ENCODE measurements around the gene PRPS1. TPM values are rescaled to one million over a fixed set of nuclear protein-coding genes. Genes with fewer than 3 reads are reported as not detected.

The PRPS1 gene
- total RNA-seq, 1 donor from 2014 or later: 19.9 TPM

DNA sequence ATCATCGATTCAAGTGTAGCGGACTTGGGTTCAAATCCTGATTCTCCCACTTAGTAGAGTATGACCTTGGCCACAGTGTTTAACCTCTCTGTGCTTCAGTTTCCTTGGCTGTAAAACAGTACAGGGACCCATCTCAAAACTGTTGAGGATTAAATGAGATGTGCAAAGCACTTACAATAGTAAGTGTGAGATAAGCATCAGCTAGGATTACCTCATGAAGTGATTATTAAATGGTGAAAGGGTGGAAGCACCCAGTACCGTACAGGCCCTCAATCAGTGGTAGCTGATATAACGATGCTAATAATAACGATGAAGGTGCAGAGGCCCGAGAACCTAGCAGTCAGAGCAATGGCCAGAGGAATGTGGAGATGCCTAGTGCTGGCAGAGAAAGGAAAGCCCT lies 45.1 kb downstream of the PRPS1 start:
- intact Hi-C loops (cut with DNase I): loop anchor here (5.0 kb wide), 1 partner anchor 104 kb away; the partner anchor contains the start of genes NCBP2L and TSC22D3
- Histone ChIP-seq H3K27ac (peak overlapping the region; percentile 88), H3K9me3 (no peaks in the 10 kb centered on the region), H3K36me3 (no peaks in the 10 kb centered on the region), H3K4me3 (no peak overlapping the region), H3K4me1 (peaks cover 28% of the 10 kb centered on the region), H3K27me3 (no peaks in the 10 kb centered on the region)
- DNase-seq (ENCODE audit: extremely low spot score in 2 of 2): no peak
- TF ChIP-seq POLR2AphosphoS5 (IDR thresholded peaks at IDR 0.05; ENCODE audit: insufficient read depth in 1 of 2, low read depth in 1 of 2) (no peak), POLR2A (IDR thresholded peaks at IDR 0.05) (no peak)
- TF ChIP-seq, protein P1, sequence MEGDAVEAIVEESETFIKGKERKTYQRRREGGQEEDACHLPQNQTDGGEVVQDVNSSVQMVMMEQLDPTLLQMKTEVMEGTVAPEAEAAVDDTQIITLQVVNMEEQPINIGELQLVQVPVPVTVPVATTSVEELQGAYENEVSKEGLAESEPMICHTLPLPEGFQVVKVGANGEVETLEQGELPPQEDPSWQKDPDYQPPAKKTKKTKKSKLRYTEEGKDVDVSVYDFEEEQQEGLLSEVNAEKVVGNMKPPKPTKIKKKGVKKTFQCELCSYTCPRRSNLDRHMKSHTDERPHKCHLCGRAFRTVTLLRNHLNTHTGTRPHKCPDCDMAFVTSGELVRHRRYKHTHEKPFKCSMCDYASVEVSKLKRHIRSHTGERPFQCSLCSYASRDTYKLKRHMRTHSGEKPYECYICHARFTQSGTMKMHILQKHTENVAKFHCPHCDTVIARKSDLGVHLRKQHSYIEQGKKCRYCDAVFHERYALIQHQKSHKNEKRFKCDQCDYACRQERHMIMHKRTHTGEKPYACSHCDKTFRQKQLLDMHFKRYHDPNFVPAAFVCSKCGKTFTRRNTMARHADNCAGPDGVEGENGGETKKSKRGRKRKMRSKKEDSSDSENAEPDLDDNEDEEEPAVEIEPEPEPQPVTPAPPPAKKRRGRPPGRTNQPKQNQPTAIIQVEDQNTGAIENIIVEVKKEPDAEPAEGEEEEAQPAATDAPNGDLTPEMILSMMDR (IDR thresholded peaks at IDR 0.05): no peak

DNA sequence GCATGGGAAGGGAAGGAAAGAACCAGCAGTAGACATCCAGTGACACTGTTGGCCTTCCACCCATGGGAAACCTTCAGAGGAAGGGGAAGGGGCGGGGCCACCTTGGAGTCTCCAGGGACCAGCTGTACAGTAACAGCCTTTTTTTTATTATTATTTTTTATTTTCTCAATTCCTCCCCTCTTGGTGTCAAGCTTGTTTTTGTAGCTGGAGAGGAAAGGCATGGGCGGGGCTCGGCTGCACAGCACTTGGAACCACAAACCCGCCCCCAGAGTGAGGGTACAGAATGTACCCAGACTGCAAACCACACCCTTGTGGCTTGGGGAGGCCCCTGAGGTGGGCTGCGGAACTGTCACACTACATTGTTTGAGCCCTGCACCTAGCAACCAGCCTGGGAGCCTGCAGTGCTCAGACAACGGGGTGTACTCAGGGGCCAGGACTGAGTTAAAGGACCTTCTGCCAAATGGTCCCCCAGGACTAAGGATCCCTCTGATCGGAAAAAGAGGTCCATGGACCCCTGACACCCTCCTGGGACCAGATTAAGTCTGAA lies 45.7 kb downstream of the PRPS1 start:
- Histone ChIP-seq H3K4me1 (peaks cover 33% of the 10 kb centered on the region), H3K9me3 (no peaks in the 10 kb centered on the region), H3K4me3 (peak overlapping the region in 1 of 2 donors; percentile 56), H3K36me3 (no peaks in the 10 kb centered on the region), H3K27ac (peak overlapping the region; percentile 88), H3K27me3 (no peaks in the 10 kb centered on the region)
- DNase-seq (ENCODE audit: extremely low spot score in 2 of 2): peak in 1 of 2 donors; percentile 95
- peak; percentile 65 to 87 for TF ChIP-seq POLR2AphosphoS5 (IDR thresholded peaks at IDR 0.05; ENCODE audit: insufficient read depth in 1 of 2, low read depth in 1 of 2)
- TF ChIP-seq, protein P1 (IDR thresholded peaks at IDR 0.05): peak in 1 of 3 experiments; percentile 27
- TF ChIP-seq POLR2A (IDR thresholded peaks at IDR 0.05): no peak
- intact Hi-C loops (cut with DNase I): loop anchor here (5.0 kb wide), 1 partner anchor 103 kb away; the partner anchor contains the start of genes NCBP2L and TSC22D3

DNA sequence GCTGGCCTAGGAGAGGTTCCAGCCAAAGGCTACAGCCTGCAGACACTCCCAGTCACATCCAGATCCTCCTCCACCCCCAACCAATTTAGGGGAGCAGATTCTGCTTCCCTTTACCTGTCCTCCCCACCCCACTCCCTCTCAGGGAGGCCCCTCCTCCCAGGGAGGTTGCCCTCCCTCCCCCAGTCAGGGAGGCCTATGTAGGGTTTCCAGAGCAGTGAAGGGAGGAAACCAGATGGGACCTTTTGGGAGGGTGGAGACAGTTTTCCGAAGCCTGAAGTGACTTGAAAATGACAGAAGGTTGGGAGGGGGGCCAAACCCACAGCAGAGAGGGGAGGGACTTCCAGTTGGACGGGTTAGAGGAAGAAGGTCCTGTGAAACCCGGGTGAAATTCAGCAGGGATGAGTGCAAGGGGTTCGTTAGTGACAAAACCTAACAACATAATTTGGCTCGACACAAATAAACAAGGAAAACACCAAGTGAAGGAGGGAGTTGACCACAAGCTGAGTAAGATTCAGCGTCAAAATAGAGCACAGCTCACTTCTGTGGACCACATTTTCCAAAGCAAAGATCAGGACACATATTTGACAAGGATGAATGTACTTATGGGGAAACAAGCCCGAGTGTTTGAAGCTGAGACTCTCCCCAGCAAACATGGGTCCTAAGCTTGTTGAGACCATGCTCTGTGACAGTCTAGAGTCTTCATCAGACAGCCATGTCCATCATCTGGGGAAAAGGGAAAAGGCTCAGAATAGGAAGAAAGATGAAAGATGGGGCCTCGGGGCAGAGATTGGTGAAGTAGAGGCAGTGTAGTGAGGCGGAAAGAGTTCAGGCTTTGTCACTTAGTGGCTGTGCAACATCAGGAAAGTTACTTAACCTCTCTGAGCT lies 46.4 kb downstream of the PRPS1 start:
- intact Hi-C loops (cut with DNase I): loop anchor here (5.0 kb wide), 1 partner anchor 103 kb away; the partner anchor contains the start of genes NCBP2L and TSC22D3
- peak in 1 of 2 donors; percentile 98 for DNase-seq (ENCODE audit: extremely low spot score in 2 of 2)
- H3K36me3 ChIP-seq: no peaks in the 10 kb centered on the region
- no peaks in the 10 kb centered on the region for H3K27me3 ChIP-seq
- TF ChIP-seq, protein P1 (IDR thresholded peaks at IDR 0.05): no peak
- TF ChIP-seq POLR2A (IDR thresholded peaks at IDR 0.05): peak in 1 of 2 donors; percentile 24
- TF ChIP-seq POLR2AphosphoS5 (IDR thresholded peaks at IDR 0.05; ENCODE audit: insufficient read depth in 1 of 2, low read depth in 1 of 2): peak in 1 of 2 donors; percentile 2
- H3K4me1 ChIP-seq: peaks cover 41% of the 10 kb centered on the region
- H3K9me3 ChIP-seq: no peaks in the 10 kb centered on the region
- peak overlapping the region; percentile 56 to 60 for H3K4me3 ChIP-seq
- peak overlapping the region; percentile 88 for H3K27ac ChIP-seq

DNA sequence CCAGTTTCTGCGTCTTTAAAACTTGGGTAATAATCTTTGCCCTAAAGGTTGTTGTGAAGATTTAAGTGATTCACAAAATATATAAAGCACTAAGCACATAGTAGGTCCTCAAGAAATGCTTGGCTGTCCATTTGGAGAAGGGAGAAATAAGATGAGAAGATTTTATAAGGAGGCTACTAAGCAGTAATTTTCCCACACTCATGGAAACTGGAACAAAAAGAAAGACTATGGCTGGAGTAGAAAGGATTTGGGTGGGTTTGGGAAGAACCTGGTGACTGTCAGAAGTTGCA lies 47.0 kb downstream of the PRPS1 start:
- H3K4me1 ChIP-seq: peaks cover 46% of the 10 kb centered on the region
- peak overlapping the region; percentile 56 to 60 for H3K4me3 ChIP-seq
- intact Hi-C loops (cut with DNase I): no loop called here
- no peaks in the 10 kb centered on the region for H3K9me3 ChIP-seq
- no peaks in the 10 kb centered on the region for H3K36me3 ChIP-seq
- DNase-seq (ENCODE audit: extremely low spot score in 2 of 2): no peak
- TF ChIP-seq POLR2AphosphoS5 (IDR thresholded peaks at IDR 0.05; ENCODE audit: insufficient read depth in 1 of 2, low read depth in 1 of 2) (no peak), POLR2A (IDR thresholded peaks at IDR 0.05) (no peak)
- TF ChIP-seq, protein P1 (IDR thresholded peaks at IDR 0.05): no peak
- H3K27ac ChIP-seq: peak overlapping the region; percentile 88
- H3K27me3 ChIP-seq: no peaks in the 10 kb centered on the region

All from vagina (tissue), 2 donors.